Ramos (cell line): ENCODE results near the gene CRYGD.
"Not testable (repeated sequence)": the region's sequence is repeated elsewhere in the genome, so short reads cannot be mapped to it uniquely, and the experiment has no call there.

Experiments used
- in situ Hi-C: fragments of 300-500 bp; cut with MboI; formaldehyde crosslinking; loops from one replicate; pipeline ENCODE4 v1.14.3; 2022; ENCODE audit warnings: low sequenced_read_pairs; ENCODE audit not compliant: unreplicated experiment

CRYGD gene

GRCh38 chr2:208124013-208124715 is at the start of gene CRYGD:
Gene CRYGD (minus strand): TSS chr2:208124524. CDS start chr2:208124473, 51 bp downstream.
- in situ Hi-C loops: not testable (repeated sequence)

GRCh38 chr2:208172125-208172524 is 47.8 kb upstream of the CRYGD start:
- in situ Hi-C loops: no loop called here

GRCh38 chr2:208164951-208165755 is 40.8 kb upstream of the CRYGD start:
- in situ Hi-C loops: no loop called here

GRCh38 chr2:208163489-208163888 is 39.2 kb upstream of the CRYGD start, which contains the start of gene CRYGA:
Gene CRYGA (minus strand): TSS chr2:208163589. CDS start chr2:208163556, 33 bp downstream.
- in situ Hi-C loops: no loop called here

- in situ Hi-C loops: no loop called here
These were observed 32.1 kb upstream of the CRYGD start for GRCh38 chr2:208156439-208156838.

- in situ Hi-C loops: no loop called here
These were observed 28.8 kb upstream of the CRYGD start for GRCh38 chr2:208153156-208153555.

GRCh38 chr2:208150956-208151355 is 26.6 kb upstream of the CRYGD start:
- in situ Hi-C loops: no loop called here

- in situ Hi-C loops: no loop called here
These were observed 25.8 kb upstream of the CRYGD start for GRCh38 chr2:208150094-208150493.

GRCh38 chr2:208148803-208149202 is 24.5 kb upstream of the CRYGD start:
- in situ Hi-C loops: no loop called here

GRCh38 chr2:208147759-208148158 is 23.4 kb upstream of the CRYGD start:
- in situ Hi-C loops: no loop called here

GRCh38 chr2:208147008-208147407 is 22.7 kb upstream of the CRYGD start:
- in situ Hi-C loops: no loop called here

- in situ Hi-C loops: no loop called here
These were observed 21.7 kb upstream of the CRYGD start, which contains the start of gene CRYGB for GRCh38 chr2:208146006-208146405. Gene CRYGB (minus strand): TSS chr2:208146158. CDS start chr2:208146120, 38 bp downstream.

GRCh38 chr2:208142925-208143799 is 18.8 kb upstream of the CRYGD start:
- in situ Hi-C loops: no loop called here

- in situ Hi-C loops: no loop called here
These were observed 18.1 kb upstream of the CRYGD start for GRCh38 chr2:208142240-208142924.

- in situ Hi-C loops: no loop called here
These were observed 15.1 kb upstream of the CRYGD start for GRCh38 chr2:208139447-208139846.

- in situ Hi-C loops: not testable (repeated sequence)
These were observed 14.0 kb upstream of the CRYGD start for GRCh38 chr2:208138334-208138733.

- in situ Hi-C loops: no loop called here
These were observed 12.4 kb upstream of the CRYGD start for GRCh38 chr2:208136716-208137094.

GRCh38 chr2:208135794-208136715 is 11.7 kb upstream of the CRYGD start:
- in situ Hi-C loops: no loop called here
